Stimulated activated memory B cell treated with anti-CD40 and anti-IgM and Interleukin-4, amounts not matched to agents 10 μg/mL and 1 μg/mL and 100 μg/mL, for 72 hours (primary cell): Measurements from ENCODE around the gene FBXL14.
"Not testable (repeated sequence)": the region's sequence is repeated elsewhere in the genome, so short reads cannot be mapped to it uniquely, and the experiment has no call there.

Experiments
- ATAC-seq: fragments of 150-1000 bp; cut with Tn5 transposase; 2 replicates; pipeline ENCODE4 v1.10.0; 2021
- H3K27ac Mint-ChIP-seq: one replicate; pipeline ENCODE4 v1.8.0; 2022; ENCODE audit warnings: mild to moderate bottlenecking, mixed read lengths
- H3K27me3 Mint-ChIP-seq: one replicate; pipeline ENCODE4 v1.8.0; 2022; ENCODE audit warnings: mixed read lengths
- H3K36me3 Mint-ChIP-seq: one replicate; pipeline ENCODE4 v1.8.0; 2022; ENCODE audit warnings: mixed read lengths
- H3K4me1 Mint-ChIP-seq: one replicate; pipeline ENCODE4 v1.8.0; 2022; ENCODE audit warnings: mixed read lengths
- H3K4me3 Mint-ChIP-seq: one replicate; pipeline ENCODE4 v1.8.0; 2022; ENCODE audit warnings: mild to moderate bottlenecking, moderate library complexity, mixed read lengths
- H3K9me3 Mint-ChIP-seq: one replicate; pipeline ENCODE4 v1.8.0; 2022; ENCODE audit warnings: mixed read lengths

FBXL14 gene

DNA sequence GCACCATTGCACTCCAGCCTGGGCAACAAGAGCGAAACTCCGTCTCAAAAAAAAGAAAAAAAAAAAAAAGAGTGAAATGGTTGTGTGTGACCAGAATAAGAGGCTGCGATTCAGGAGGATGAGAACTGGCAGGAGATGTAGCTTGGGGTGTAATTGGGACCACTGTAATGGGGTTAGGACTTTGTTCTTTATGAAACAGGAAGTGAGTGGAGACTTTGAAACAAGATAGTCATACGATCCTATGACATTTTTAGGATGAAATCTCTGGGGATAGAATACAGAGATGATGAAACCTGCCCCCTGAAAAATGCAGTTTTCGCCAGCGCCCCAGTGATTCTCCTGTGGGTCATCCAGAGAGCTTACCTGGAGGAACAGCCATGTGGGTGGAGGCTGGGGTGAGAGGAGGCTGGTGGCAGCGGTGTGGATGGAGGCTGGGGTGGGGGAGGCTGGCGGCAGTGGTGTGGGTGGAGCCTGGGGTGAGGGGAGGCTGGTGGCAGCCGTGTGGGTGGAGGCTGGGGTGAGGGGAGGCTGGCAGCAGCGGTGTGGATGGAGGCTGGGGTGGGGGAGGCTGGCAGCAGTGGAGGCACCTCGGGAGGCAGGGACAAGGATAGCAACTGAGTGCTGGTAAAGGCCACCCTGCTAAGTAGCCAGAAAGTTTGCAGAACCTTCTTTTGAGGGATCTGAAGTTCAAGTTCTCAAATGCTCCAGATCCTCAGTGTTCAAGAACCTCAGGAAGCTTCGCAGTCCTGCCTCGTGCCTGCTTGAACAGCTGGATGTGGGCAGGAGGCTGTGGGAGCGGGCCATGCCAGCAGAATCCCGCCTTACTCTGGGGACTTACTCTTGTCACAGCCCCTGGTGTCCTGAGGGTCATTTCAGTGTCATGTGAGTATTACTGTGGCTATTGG is 20.2 kb downstream of the FBXL14 start:
- H3K4me1 Mint-ChIP-seq, result peaks cover 22% of the 10 kb centered on the region
- no peaks in the 10 kb centered on the region for H3K27me3 Mint-ChIP-seq
- peak; percentile 86 for ATAC-seq
- H3K27ac Mint-ChIP-seq, result peak overlapping the region; percentile 25
- H3K4me3 Mint-ChIP-seq, result no peak overlapping the region
- H3K9me3 Mint-ChIP-seq, result peaks cover 3% of the 10 kb centered on the region
- H3K36me3 Mint-ChIP-seq, result peaks cover 13% of the 10 kb centered on the region

DNA sequence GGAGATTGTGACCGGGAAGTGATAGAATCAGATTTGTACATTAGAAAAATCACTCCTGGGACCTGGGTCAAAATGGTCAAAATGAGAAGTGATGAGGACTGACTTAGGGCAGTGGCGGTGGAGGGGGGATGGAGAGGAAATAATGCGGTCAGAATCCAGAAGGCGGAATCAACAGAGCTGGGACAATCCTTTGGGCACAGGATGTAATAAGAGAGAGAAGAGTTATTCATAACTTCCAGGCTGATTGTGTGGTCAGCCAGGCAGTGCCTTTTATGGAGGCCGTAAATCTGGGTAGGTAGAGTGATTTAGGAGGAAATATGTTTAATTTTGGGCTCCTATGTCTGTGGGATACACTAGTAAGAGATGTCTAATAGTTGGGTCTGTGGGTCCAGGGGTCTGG is 21.6 kb downstream of the FBXL14 start:
- H3K27ac Mint-ChIP-seq, result no peak overlapping the region
- ATAC-seq, result no peak

DNA sequence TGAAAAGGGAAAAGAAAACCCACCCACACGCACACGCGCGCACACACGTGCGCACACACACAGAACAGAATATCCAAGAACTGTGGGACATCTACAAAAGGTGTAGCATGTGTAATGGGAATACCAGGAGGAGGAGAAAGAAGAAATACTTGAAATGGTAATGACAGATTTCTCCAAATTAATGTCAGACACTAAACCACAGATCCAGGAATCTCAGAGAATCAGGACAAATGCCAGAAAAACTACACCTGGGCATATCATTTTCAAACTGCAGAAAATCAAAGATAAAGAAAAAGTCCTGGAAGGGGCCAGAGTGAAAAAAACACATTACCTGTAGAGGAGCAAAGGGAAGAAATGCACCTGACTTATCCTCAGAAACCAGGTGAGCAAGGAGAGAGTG is 26.5 kb downstream of the FBXL14 start:
- no peaks in the 10 kb centered on the region for H3K9me3 Mint-ChIP-seq
- H3K27ac Mint-ChIP-seq, result no peak overlapping the region
- peaks cover 14% of the 10 kb centered on the region for H3K36me3 Mint-ChIP-seq
- ATAC-seq, result no peak
- no peaks in the 10 kb centered on the region for H3K27me3 Mint-ChIP-seq
- no peak overlapping the region for H3K4me3 Mint-ChIP-seq
- H3K4me1 Mint-ChIP-seq, result peaks cover 8% of the 10 kb centered on the region

More for the DNA sequence above, 21.6 kb downstream of the FBXL14 start:
- Mint-ChIP-seq H3K4me1 (peaks cover 27% of the 10 kb centered on the region), H3K27me3 (no peaks in the 10 kb centered on the region), H3K4me3 (no peak overlapping the region), H3K9me3 (peaks cover 3% of the 10 kb centered on the region), H3K36me3 (peaks cover 13% of the 10 kb centered on the region)

DNA sequence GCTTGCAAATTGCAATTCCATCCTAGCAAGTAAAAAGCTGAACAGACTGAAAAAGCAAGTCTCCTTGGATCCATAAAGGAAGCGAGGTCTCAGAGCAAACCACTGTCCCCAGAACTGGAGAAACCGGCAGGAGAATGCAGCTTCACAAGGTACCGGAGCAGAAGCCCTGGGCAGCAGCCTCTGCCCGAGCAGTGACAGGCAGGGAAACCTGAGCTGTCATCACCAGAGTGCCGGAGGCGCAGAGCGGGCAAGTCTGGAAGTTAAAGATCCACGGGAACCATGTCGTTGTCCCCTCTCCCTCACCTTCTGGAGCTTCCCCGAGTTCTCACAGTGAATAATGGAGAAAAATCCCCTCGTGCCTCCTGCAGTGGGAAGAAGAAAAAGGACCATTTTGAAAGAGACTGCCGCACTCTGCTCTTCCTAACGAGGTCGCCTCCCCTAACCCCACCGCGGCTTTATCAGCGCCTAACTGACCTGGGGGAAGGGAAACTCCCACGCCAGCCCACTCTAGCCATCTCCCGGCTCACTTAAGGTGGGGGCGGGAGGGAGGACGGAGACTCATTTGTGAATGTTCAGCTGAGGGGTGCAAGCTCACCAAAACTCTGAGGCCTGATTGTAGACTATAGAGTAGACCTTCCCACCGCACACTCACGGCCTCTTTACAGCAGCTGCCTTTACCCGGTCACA is 27.8 kb downstream of the FBXL14 start:
- Mint-ChIP-seq H3K27me3 (no peaks in the 10 kb centered on the region), H3K9me3 (no peaks in the 10 kb centered on the region), H3K36me3 (peaks cover 14% of the 10 kb centered on the region), H3K4me1 (peaks cover 8% of the 10 kb centered on the region), H3K27ac (no peak overlapping the region), H3K4me3 (no peak overlapping the region)
- no peak for ATAC-seq

DNA sequence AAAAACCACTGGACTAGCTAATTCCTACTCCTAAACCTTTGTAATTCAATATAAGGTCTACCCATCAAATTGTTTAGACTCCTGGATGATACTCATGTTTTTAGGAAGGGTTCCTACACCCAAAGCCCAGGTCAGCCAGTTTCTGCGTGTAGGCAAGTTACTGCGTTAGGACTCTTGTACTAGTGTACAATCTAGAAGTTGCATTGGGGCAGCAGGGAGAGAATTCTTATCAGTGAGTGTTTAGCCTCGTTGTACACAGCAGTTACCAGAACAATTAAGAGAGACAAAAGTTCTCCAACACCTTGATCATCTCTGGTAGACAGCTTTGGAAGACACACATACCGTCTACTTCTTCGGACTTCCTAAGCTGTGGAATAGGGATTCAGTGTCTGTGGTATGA is 29.2 kb downstream of the FBXL14 start:
- no peak for ATAC-seq
- peaks cover 8% of the 10 kb centered on the region for H3K4me1 Mint-ChIP-seq
- H3K4me3 Mint-ChIP-seq, result no peak overlapping the region
- H3K36me3 Mint-ChIP-seq, result peaks cover 14% of the 10 kb centered on the region
- no peaks in the 10 kb centered on the region for H3K9me3 Mint-ChIP-seq
- H3K27me3 Mint-ChIP-seq, result no peaks in the 10 kb centered on the region
- H3K27ac Mint-ChIP-seq, result no peak overlapping the region

DNA sequence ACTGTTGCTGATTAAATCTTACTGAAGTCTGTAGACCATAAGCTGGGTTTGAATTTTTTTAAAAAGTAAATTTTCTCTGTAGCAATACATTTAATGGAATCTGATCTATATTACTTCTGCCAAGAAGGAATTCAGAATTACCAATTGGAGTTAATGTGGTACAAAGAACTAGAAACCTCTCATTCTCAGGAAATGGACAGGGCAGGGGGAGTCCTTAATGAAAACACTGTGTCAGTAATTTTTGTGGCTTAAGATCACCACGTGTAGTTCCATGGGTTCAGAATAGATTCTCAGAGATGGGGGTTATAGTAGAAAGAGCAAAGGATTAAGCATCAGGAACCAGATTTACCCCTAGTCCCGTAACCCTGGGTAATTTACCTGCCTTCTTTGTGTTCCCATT is 30.3 kb downstream of the FBXL14 start:
- ATAC-seq, result no peak
- Mint-ChIP-seq H3K4me1 (peaks cover 8% of the 10 kb centered on the region), H3K4me3 (no peak overlapping the region), H3K9me3 (no peaks in the 10 kb centered on the region), H3K27me3 (no peaks in the 10 kb centered on the region), H3K36me3 (peaks cover 19% of the 10 kb centered on the region), H3K27ac (no peak overlapping the region)

DNA sequence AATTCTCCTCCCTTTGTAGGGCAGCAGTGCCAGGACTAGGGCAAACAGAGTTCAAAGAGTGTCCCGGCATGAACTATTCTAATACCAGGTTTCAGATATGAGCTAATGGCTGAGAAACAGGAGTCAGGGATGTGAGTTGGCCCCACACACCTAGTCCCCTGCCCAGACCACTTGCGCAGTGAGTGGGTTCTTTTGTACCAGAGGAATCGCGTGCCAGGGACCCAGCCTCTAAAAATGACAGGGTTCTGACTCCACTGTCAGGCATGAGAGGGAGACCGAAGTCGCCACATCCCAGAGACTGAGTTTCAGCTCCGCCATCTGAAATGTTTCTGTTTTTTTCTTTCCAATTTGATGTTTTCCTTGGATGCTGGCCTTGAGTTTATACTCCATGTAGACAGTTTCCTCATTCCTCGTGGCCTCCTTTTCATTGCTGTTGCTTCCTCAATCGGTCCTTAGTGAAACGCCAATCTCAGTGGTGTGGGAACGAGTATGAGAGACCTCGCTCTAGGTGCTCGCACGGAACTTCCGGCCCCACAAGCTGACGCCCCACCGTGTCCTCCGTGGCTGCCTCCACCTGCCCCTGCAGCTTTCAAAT is 31.5 kb downstream of the FBXL14 start:
- Mint-ChIP-seq H3K4me3 (no peak overlapping the region), H3K9me3 (no peaks in the 10 kb centered on the region), H3K36me3 (peaks cover 19% of the 10 kb centered on the region), H3K4me1 (peaks cover 5% of the 10 kb centered on the region), H3K27ac (no peak overlapping the region), H3K27me3 (no peaks in the 10 kb centered on the region)
- no peak for ATAC-seq

DNA sequence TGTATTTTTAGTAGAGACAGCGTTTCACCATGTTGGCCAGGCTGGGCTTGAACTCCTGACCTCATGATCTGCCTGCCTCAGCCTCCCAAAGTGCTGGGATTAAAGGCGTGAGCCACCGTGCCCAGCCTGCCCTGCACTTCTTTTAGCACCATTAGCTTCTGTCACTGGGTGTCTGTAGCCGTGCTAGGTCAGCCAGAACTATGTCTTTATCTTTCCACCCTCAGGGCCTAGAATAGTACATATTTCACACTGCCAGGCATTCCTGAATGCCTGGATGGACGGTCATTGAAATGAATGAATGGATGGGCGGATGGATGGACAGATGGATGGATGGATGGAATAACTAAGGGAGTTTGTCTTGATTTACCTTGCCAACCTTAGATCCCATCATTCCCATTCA is 33.7 kb downstream of the FBXL14 start:
- no peaks in the 10 kb centered on the region for H3K27me3 Mint-ChIP-seq
- no peaks in the 10 kb centered on the region for H3K9me3 Mint-ChIP-seq
- peaks cover 17% of the 10 kb centered on the region for H3K36me3 Mint-ChIP-seq
- ATAC-seq, result no peak
- peaks cover 6% of the 10 kb centered on the region for H3K4me1 Mint-ChIP-seq
- H3K4me3 Mint-ChIP-seq, result no peak overlapping the region
- peak overlapping the region; percentile 11 for H3K27ac Mint-ChIP-seq

DNA sequence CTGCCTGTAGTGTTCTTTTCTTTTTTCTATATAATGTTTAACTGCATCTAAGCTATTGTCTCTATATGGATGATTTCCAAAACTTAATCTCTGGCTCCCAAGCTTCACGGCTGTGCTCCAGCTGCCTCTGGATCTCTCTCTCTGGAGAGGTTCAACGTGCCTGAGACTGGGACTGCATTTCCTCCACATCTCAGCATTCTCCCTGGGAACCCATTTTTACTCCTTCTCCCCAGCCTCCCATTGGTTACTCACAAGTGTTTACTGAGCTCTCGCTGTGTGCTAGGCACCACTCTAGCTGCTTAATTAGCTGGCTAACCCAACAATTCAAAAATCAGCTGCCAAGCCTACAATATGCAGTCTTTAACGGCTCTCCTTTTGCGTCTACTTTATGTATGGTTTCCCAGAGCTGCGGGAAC is 34.7 kb downstream of the FBXL14 start:
- H3K27ac Mint-ChIP-seq, result peak overlapping the region; percentile 11
- peaks cover 15% of the 10 kb centered on the region for H3K4me1 Mint-ChIP-seq
- H3K9me3 Mint-ChIP-seq, result no peaks in the 10 kb centered on the region
- peaks cover 10% of the 10 kb centered on the region for H3K36me3 Mint-ChIP-seq
- ATAC-seq, result no peak
- no peaks in the 10 kb centered on the region for H3K27me3 Mint-ChIP-seq
- H3K4me3 Mint-ChIP-seq, result no peak overlapping the region

DNA sequence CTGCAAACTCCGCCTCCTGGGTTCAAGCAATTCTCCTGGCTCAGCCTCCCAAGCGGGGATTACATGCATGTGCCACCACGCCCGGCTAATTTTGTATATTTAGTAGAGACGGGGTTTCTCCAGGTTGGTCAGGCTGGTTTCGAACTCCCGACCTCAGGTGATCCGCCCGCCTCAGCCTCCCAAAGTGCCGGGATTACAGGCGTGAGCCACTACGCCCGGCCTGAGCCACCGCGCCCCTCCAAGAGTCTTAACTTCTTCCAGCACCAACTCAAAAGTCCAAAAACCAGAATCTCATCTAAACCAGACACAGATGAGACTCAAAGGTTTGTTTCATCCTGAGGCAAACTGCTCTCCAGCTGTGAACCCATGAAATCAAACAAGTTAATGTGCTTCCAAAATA is 36.3 kb downstream of the FBXL14 start:
- H3K27me3 Mint-ChIP-seq, H3K36me3 Mint-ChIP-seq, H3K9me3 Mint-ChIP-seq, H3K4me3 Mint-ChIP-seq, ATAC-seq, H3K27ac Mint-ChIP-seq: not testable (repeated sequence)
- peaks cover 27% of the 10 kb centered on the region for H3K4me1 Mint-ChIP-seq

DNA sequence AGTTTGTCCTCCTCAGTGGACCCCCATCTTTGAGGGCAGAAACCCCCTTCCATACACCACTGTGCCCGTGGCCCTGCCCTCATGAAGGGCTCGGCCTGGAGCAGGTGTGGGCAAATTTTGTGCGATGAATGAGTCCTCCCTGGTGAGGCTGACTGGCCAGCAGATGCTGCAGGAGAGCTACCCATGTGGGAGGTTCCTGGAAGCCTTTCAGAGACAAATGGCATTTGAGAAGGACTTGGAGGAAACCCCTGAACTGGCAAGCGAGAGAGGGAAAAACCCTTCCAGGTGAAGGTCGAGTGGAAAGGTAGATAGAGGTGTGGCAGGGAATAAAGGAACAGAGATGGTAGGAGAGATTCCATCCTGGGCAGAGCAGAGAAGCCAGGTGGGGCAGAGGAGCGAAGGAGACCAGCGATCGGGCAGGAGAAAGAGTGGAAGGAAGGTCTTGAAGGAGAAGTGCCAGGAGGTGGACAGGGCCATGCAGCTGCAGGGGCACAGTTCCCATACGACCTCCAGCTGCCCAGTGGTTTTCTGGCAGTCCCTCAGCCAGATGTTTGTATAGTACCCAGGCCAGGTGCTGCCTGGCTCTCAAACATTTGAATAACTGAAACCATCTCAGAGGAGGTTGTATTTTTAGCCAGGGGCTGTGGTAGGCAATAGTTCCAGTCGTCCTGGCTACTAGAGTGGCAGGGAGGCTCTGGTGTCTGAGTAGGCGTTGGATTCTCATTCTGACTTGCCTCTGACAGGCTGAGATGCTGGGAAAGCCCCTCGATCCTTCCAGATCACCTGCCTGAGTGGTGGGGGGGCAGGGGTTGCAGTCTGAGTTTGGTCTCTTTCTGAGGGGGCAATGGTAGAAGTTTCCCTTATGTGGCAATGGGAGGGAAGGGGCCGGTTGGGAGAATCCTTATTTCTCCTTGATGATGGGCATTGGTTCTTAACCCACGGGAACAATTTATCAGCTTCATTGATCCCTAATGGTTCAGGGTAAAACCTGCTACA is 40.1 kb downstream of the FBXL14 start:
- no peaks in the 10 kb centered on the region for H3K27me3 Mint-ChIP-seq
- H3K27ac Mint-ChIP-seq, result peak overlapping the region; percentile 86
- peak; percentile 97 for ATAC-seq
- H3K36me3 Mint-ChIP-seq, result peaks cover 11% of the 10 kb centered on the region
- peaks cover 22% of the 10 kb centered on the region for H3K4me1 Mint-ChIP-seq
- peaks cover 7% of the 10 kb centered on the region for H3K9me3 Mint-ChIP-seq
- H3K4me3 Mint-ChIP-seq, result peak overlapping the region; percentile 56

DNA sequence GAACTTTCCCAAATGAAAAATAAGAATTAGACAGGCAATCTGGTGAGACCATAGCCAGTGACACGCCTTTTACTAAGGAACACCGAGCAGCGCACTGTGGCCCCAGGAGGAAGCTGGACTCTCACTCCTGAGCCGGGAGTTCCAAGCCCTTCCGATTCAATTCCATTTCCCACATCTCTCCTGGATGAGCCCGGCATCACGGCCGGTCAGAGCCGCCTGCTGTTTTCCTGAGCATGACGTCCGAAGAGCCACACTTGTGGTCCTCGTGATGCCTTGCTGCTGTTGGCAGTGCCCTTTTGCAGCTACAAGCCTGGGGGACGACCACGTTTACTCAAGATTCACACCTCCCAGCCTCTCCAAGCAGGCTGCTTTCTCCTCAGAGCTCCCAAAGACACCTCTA is 40.8 kb downstream of the FBXL14 start:
- peaks cover 17% of the 10 kb centered on the region for H3K36me3 Mint-ChIP-seq
- H3K4me3 Mint-ChIP-seq, result peak overlapping the region; percentile 56
- peaks cover 22% of the 10 kb centered on the region for H3K4me1 Mint-ChIP-seq
- peaks cover 11% of the 10 kb centered on the region for H3K9me3 Mint-ChIP-seq
- no peak for ATAC-seq
- no peaks in the 10 kb centered on the region for H3K27me3 Mint-ChIP-seq
- H3K27ac Mint-ChIP-seq, result peak overlapping the region; percentile 86

DNA sequence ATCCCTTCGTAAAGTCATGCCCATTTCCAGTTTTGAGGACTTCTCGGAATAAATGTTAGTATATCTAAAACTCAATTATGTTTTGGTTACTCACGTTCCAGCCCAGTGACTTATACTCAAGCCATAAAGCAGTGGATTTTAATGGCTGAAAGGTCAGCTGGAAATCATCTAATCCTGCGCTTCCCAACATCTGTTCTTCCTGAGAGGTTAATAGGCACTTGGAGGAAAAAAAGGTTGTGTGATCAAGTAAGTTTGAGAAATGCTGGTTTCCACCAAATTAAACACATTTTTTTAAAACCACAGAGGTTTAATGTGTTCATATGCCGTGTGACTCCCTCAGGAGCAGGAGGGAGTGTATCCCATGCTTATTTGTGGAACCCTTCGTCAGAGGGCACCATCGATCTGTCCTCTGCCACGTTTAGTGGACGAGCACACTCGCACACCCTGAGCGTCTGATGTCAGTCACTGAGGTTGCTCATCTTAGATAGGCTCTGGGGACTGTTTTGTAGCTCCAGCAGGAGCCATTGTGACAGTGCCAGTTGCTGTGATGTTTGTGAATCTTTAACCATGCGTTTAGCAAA is 41.4 kb downstream of the FBXL14 start:
- peaks cover 22% of the 10 kb centered on the region for H3K4me1 Mint-ChIP-seq
- H3K9me3 Mint-ChIP-seq, result peaks cover 11% of the 10 kb centered on the region
- H3K27me3 Mint-ChIP-seq, result no peaks in the 10 kb centered on the region
- no peak for ATAC-seq
- peaks cover 17% of the 10 kb centered on the region for H3K36me3 Mint-ChIP-seq
- no peak overlapping the region for H3K4me3 Mint-ChIP-seq
- H3K27ac Mint-ChIP-seq, result peak overlapping the region; percentile 86

DNA sequence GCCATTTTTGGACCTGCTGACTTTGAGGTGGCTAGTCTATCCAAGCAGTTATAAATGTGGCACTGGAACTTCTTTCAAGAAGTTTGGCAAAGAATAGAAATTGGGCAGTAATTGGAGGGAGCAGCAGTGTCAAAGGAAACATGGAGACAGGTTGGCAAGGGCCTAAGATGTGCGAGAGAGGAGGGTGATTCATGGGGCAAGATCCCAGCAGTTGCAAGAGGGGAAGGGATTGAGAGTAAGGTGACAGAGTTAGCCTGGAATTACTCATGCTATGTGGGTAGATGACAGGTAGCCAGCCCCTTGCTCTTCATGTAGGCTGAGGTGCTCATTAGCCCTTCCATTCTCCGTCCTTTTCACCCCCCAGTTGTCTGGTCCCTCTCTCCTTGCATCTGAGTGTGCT is 42.2 kb downstream of the FBXL14 start:
- Mint-ChIP-seq H3K4me1 (peaks cover 22% of the 10 kb centered on the region), H3K27me3 (no peaks in the 10 kb centered on the region), H3K4me3 (no peak overlapping the region), H3K27ac (peak overlapping the region; percentile 26), H3K36me3 (peaks cover 17% of the 10 kb centered on the region), H3K9me3 (peaks cover 11% of the 10 kb centered on the region)
- ATAC-seq, result no peak
